Mesothelial cell of epicardium (in vitro differentiated cells): ENCODE data around the gene DLG5. TPM values are rescaled to one million over a fixed set of nuclear protein-coding genes. Genes with fewer than 3 reads are reported as not detected.

Source experiments
- DNase-seq, 2 experiments: peaks; one replicate each; pipeline ENCODE4 v3.0.0; 2021; ENCODE audit warnings: low spot score in 2 of 2; ENCODE audit not compliant: unreplicated experiment in 2 of 2
- H3K27ac Mint-ChIP-seq: 2 replicates; pipeline ENCODE4 v1.8.0; 2021; ENCODE audit warnings: mixed read lengths
- H3K27me3 Mint-ChIP-seq: 2 replicates; pipeline ENCODE4 v1.8.0; 2021; ENCODE audit warnings: low read depth, mixed read lengths
- H3K36me3 Mint-ChIP-seq: 2 replicates; pipeline ENCODE4 v1.8.0; 2021; ENCODE audit warnings: mixed read lengths
- H3K4me1 Mint-ChIP-seq: 2 replicates; pipeline ENCODE4 v1.8.0; 2021; ENCODE audit warnings: mixed read lengths
- H3K4me3 Mint-ChIP-seq: 2 replicates; pipeline ENCODE4 v1.8.0; 2021; ENCODE audit warnings: mild to moderate bottlenecking, moderate library complexity, mixed read lengths
- H3K9me3 Mint-ChIP-seq: 2 replicates; pipeline ENCODE4 v1.8.0; 2021; ENCODE audit warnings: mixed read lengths
- total RNA-seq: library from RNA; stranded (reverse); gene quantifications from 3 replicates; pipeline ENCODE4 v1.2.1, GENCODE V29; 2021
- TF ChIP-seq, protein P1 (sequence below): fragments of 200-600 bp; sonication (generic); IDR thresholded peaks from one replicate; pipeline ENCODE4 v1.5.0; 2021; ENCODE audit warnings: antibody characterized with exemption; ENCODE audit not compliant: unreplicated experiment

The DLG5 gene
- total RNA-seq, 1 donor from 2014 or later, result 82.2 TPM

GRCh38 chr10:77912576-77912975 lies 14.0 kb downstream of the DLG5 start:
- DNase-seq, result no peak
- Mint-ChIP-seq H3K36me3 (peaks cover 3% of the 10 kb centered on the region), H3K27ac (no peak overlapping the region), H3K27me3 (no peaks in the 10 kb centered on the region), H3K4me3 (no peak overlapping the region), H3K4me1 (peaks cover 14% of the 10 kb centered on the region), H3K9me3 (no peaks in the 10 kb centered on the region)
- TF ChIP-seq, protein P1, sequence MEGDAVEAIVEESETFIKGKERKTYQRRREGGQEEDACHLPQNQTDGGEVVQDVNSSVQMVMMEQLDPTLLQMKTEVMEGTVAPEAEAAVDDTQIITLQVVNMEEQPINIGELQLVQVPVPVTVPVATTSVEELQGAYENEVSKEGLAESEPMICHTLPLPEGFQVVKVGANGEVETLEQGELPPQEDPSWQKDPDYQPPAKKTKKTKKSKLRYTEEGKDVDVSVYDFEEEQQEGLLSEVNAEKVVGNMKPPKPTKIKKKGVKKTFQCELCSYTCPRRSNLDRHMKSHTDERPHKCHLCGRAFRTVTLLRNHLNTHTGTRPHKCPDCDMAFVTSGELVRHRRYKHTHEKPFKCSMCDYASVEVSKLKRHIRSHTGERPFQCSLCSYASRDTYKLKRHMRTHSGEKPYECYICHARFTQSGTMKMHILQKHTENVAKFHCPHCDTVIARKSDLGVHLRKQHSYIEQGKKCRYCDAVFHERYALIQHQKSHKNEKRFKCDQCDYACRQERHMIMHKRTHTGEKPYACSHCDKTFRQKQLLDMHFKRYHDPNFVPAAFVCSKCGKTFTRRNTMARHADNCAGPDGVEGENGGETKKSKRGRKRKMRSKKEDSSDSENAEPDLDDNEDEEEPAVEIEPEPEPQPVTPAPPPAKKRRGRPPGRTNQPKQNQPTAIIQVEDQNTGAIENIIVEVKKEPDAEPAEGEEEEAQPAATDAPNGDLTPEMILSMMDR, result no peak

GRCh38 chr10:77911535-77912123 lies 14.9 kb downstream of the DLG5 start:
- TF ChIP-seq, protein P1, result no peak
- Mint-ChIP-seq H3K27ac (no peak overlapping the region), H3K27me3 (no peaks in the 10 kb centered on the region), H3K36me3 (no peaks in the 10 kb centered on the region), H3K4me1 (peaks cover 14% of the 10 kb centered on the region), H3K4me3 (no peak overlapping the region), H3K9me3 (no peaks in the 10 kb centered on the region)
- no peak for DNase-seq

DNA sequence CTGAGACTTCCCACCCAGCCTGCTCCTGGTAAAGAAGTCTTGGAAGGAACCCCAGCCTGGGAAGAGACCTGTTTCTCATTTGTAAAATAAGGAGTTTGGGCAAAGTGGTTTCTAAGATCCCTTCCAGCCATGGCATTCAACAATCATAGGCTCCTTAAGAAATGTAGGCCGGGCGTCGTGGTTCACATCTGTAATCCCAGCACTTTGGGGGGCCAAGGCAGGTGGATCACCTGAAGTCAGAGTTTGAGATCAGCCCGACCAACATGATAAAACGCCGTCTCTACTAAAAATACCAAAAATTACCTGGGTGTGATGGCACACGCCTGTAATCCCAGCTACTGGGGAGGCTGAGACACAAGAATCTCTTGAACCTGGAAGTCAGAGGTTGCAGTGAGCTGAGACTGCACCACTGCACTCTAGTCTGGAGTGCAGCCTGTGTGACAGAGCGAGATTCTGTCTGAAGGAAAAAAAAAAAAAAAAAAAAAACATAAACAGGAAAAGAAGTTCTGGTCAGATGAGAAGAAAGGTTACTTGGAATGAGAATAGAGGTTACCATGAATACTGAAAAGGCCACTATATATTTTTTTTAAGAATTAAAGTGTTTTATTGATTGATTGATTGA lies 15.9 kb downstream of the DLG5 start:
- no peaks in the 10 kb centered on the region for H3K27me3 Mint-ChIP-seq

DNA sequence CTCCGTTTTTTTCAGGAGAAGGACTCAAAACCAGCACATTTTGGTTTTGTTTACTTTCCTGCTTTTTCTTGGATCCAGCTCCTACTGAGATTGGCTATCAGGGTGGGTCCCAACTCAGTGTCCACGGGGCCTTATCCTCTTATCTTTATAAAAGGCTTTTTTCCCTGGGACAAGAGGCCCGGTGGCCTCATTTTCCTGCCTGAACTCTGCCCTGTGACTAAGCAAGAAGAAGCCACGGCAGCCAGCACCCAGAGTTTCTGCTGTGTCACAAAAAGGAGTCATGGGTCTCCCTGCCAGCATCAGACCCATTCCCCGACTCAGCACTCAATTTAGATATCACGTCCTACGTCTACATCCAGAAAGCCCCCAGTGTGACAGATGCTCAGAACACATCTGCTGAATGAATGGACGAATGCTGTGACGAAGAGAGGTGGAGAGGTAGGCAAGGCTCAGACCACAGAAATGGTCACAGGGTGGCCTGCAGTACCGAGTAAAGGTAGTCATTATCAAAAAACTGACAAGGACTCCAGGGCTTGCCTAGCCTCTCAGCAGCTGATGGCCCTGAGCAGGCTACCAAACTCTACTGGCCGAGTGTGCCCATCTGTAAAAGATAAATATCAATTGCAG lies 16.7 kb downstream of the DLG5 start:
- Mint-ChIP-seq H3K27ac (peak overlapping the region; percentile 57), H3K4me1 (peaks cover 14% of the 10 kb centered on the region), H3K9me3 (no peaks in the 10 kb centered on the region), H3K27me3 (no peaks in the 10 kb centered on the region), H3K36me3 (peaks cover 7% of the 10 kb centered on the region), H3K4me3 (no peak overlapping the region)
- TF ChIP-seq, protein P1, result no peak
- DNase-seq, result no peak

More for the DNA sequence above, 15.9 kb downstream of the DLG5 start:
- peaks cover 14% of the 10 kb centered on the region for H3K4me1 Mint-ChIP-seq
- TF ChIP-seq, protein P1, result no peak
- H3K9me3 Mint-ChIP-seq, result no peaks in the 10 kb centered on the region
- peaks cover under 1% of the 10 kb centered on the region for H3K36me3 Mint-ChIP-seq
- no peak for DNase-seq
- no peak overlapping the region for H3K27ac Mint-ChIP-seq
- H3K4me3 Mint-ChIP-seq, result no peak overlapping the region

DNA sequence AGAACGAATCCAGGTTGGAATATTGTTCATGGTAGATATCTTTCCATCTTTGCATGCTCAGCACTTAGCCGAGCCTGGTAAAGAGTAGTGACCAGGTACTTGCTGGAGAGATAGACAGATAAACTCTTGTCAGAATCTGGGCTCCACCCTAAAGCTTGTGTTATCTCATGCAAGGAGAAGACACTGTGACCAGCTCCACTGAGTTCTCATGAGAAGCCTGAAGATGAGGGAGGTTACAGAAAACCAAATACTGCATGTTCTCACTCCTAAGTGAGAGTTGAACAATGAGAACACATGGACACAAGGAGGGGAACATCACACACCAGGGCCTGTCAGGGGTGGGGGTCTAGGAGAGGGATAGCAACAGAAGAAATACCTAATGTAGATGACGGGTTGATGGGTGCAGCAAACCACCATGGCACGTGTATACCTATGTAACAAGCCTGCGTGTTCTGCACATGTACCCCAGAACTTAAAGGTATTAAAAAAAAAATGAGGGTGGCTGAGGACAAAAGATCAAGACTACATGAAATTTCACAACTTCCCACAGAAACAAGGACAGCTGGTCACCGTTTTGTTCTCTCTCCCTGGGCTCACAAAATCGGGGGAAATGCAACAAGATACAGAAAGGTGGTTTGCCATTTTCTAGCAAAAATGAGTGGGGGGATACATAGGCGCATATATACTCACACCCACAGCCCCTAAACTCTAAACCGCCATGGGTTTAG lies 17.4 kb downstream of the DLG5 start:
- DNase-seq, result no peak
- TF ChIP-seq, protein P1, result no peak
- Mint-ChIP-seq H3K9me3 (no peaks in the 10 kb centered on the region), H3K4me3 (no peak overlapping the region), H3K27ac (peak overlapping the region; percentile 66), H3K4me1 (peaks cover 14% of the 10 kb centered on the region), H3K27me3 (no peaks in the 10 kb centered on the region), H3K36me3 (peaks cover 7% of the 10 kb centered on the region)
